Measurements from ENCODE around the gene MPC2. TPM values are rescaled to one million over a fixed set of nuclear protein-coding genes. Genes with fewer than 3 reads are reported as not detected.
"Not testable (repeated sequence)": the region's sequence is repeated elsewhere in the genome, so short reads cannot be mapped to it uniquely, and the experiment has no call there.

MPC2 gene
- total and polyA plus RNA-seq, 3 donors from 2014 or later, result 106 to 596 (median 185) TPM

DNA sequence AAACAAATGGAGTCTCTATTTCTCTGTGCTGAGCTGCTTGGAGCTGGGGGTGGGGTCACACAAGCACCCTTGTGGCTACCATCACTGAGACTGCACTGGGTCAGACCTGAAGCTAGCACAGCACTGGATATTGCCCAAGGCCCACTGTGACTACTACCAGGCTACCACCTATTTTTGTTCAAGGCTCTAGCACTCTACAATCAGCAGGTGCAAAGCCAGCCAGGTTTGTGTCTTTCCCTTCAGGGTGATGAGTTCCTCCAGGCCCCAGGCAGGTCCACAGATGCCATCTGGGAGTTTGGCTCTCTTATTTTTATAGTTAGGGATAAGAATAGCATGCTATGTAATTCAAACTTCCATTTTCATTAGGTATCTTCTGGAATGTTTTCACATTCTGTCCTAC is 46.5 kb downstream of the MPC2 start:
- no peaks in the 10 kb centered on the region for H3K27me3 ChIP-seq
- no peak for DNase-seq
- intact Hi-C loops (cut with DNase I; ENCODE audit: low total_unique reads), result no loop called here
- TF ChIP-seq, protein P1, sequence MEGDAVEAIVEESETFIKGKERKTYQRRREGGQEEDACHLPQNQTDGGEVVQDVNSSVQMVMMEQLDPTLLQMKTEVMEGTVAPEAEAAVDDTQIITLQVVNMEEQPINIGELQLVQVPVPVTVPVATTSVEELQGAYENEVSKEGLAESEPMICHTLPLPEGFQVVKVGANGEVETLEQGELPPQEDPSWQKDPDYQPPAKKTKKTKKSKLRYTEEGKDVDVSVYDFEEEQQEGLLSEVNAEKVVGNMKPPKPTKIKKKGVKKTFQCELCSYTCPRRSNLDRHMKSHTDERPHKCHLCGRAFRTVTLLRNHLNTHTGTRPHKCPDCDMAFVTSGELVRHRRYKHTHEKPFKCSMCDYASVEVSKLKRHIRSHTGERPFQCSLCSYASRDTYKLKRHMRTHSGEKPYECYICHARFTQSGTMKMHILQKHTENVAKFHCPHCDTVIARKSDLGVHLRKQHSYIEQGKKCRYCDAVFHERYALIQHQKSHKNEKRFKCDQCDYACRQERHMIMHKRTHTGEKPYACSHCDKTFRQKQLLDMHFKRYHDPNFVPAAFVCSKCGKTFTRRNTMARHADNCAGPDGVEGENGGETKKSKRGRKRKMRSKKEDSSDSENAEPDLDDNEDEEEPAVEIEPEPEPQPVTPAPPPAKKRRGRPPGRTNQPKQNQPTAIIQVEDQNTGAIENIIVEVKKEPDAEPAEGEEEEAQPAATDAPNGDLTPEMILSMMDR (IDR thresholded peaks at IDR 0.05), result no peak
- TF ChIP-seq POLR2A (IDR thresholded peaks at IDR 0.05), result no peak
- no peak overlapping the region for H3K27ac ChIP-seq
- no peak overlapping the region for H3K4me3 ChIP-seq
- H3K36me3 ChIP-seq (ENCODE audit: low read depth, missing control alignments), result no peaks in the 10 kb centered on the region
- no peaks in the 10 kb centered on the region for H3K4me1 ChIP-seq
- no peaks in the 10 kb centered on the region for H3K9me3 ChIP-seq

DNA sequence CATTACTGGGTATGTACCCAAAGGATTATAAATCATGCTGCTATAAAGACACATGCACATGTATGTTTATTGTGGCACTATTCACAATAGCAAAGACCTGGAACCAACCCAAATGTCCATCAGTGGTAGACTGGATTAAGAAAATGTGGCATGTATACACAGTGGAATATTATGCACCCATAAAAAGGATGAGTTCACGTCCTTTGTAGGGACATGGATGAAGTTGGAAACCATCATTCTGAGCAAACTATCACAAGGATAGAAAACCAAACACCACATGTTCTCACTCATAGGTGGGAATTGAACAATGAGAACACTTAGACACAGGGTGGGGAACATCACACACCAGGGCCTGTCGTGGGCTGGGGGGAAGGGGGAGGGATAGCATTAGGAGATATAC is 49.7 kb downstream of the MPC2 start:
- intact Hi-C loops (cut with DNase I; ENCODE audit: low total_unique reads); H3K27me3 ChIP-seq; H3K4me3 ChIP-seq; H3K27ac ChIP-seq; H3K9me3 ChIP-seq; H3K36me3 ChIP-seq (ENCODE audit: low read depth, missing control alignments); DNase-seq; H3K4me1 ChIP-seq: not testable (repeated sequence)
- whole genome bisulfite sequencing, 2 donors, result 88 to 97% methylated on average over 2 of the region's 2 CpGs

DNA sequence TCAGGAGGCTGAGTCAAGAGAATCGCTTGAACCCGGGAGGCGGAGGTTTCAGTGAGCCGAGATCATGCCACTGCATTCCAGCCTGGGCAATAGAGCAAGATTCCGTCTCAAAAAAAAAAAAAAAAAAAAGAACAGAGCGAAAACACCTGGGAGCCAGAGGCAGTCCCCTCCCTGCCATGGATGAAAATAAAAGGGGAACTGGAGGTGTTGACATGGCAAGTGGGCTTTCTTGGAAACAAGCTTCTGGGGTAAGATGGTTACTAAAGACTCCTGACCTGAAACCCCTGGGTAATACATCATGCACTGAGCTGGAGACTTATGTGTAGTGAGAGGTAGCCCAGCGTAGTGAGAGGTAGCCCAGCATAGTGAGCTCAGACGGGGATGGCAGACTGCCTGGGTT is 54.5 kb downstream of the MPC2 start:
- no peaks in the 10 kb centered on the region for H3K27me3 ChIP-seq
- WGBS, 2 donors, result 81 to 89% methylated on average over 8 of the region's 8 CpGs
- no peaks in the 10 kb centered on the region for H3K4me1 ChIP-seq
- DNase-seq, result no peak
- H3K27ac ChIP-seq, result no peak overlapping the region
- no peaks in the 10 kb centered on the region for H3K9me3 ChIP-seq
- intact Hi-C loops (cut with DNase I; ENCODE audit: low total_unique reads), result no loop called here
- no peak overlapping the region for H3K4me3 ChIP-seq
- H3K36me3 ChIP-seq (ENCODE audit: low read depth, missing control alignments), result no peaks in the 10 kb centered on the region
- TF ChIP-seq, protein P1 (IDR thresholded peaks at IDR 0.05), result no peak
- no peak for TF ChIP-seq POLR2A (IDR thresholded peaks at IDR 0.05)

DNA sequence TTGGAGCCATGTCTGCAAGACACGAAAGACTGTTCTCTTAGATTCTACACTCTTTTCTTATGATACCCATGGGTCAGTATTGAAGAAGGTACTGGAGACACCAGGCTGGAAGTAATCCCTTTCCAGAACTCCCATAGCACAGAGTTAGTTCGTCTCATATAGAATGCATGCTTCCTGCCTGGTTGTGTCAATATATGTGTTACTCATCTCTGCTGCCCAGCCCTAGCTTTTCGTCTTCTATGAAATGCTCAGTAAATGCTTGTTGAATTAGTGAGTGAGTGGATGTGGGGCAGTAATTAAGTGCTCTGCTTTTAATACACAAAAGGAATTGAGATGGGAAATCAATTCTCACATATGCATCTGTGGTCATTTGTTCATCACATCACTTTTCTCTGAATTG is 55.1 kb downstream of the MPC2 start:
- no peaks in the 10 kb centered on the region for H3K4me1 ChIP-seq
- 84 to 97% methylated on average over 3 of the region's 3 CpGs for WGBS, 2 donors
- no peaks in the 10 kb centered on the region for H3K27me3 ChIP-seq
- intact Hi-C loops (cut with DNase I; ENCODE audit: low total_unique reads), result no loop called here
- DNase-seq, result no peak
- no peak overlapping the region for H3K27ac ChIP-seq
- H3K4me3 ChIP-seq, result no peak overlapping the region
- no peaks in the 10 kb centered on the region for H3K36me3 ChIP-seq (ENCODE audit: low read depth, missing control alignments)
- no peaks in the 10 kb centered on the region for H3K9me3 ChIP-seq
- TF ChIP-seq, protein P1 (IDR thresholded peaks at IDR 0.05), result no peak
- no peak for TF ChIP-seq POLR2A (IDR thresholded peaks at IDR 0.05)

DNA sequence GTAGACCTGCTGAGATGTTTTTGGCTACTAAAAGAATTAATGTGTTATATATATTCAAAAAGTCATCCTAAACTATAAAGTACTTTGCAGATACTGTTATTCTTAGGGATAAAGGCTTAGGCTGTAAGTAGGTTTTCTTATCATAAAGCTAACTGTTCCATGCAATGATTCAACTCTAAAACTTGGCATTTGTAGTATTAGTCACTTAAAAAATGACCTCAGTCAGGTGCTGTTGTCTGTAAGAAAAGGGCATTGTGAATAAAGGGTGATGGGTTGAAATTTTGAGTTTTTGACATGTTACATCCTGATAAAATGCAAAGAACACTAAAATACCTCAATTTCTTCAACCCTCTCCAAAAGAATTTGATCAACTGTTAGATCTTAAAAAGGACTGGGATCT is 55.8 kb downstream of the MPC2 start:
- Histone ChIP-seq H3K4me1 (no peaks in the 10 kb centered on the region), H3K27ac (no peak overlapping the region), H3K36me3 (ENCODE audit: low read depth, missing control alignments) (no peaks in the 10 kb centered on the region), H3K4me3 (no peak overlapping the region), H3K27me3 (no peaks in the 10 kb centered on the region), H3K9me3 (no peaks in the 10 kb centered on the region)
- intact Hi-C loops (cut with DNase I; ENCODE audit: low total_unique reads), result no loop called here
- DNase-seq, result no peak
- TF ChIP-seq, protein P1 (IDR thresholded peaks at IDR 0.05), result no peak
- TF ChIP-seq POLR2A (IDR thresholded peaks at IDR 0.05), result no peak
